ENCODE results near the gene HIGD1A. TPM values are rescaled to one million over a fixed set of nuclear protein-coding genes. Genes with fewer than 3 reads are reported as not detected.

HIGD1A gene
- total and polyA plus RNA-seq, 10 of the 15 experiments (the other 5 are each of a cell fraction or from before 2014, with no cell fraction given), result 73.9 to 487 (median 175) TPM

GRCh38 chr3:42851228-42851834 is 47.0 kb upstream of the HIGD1A start:
- Histone ChIP-seq H3K27me3 (replicated peaks in 1 of 2; ENCODE audit: control insufficient read depth in 2 of 2, insufficient read depth in 2 of 2, low read length in 1 of 2) (no peaks in the 10 kb centered on the region), H3K4me1 (ENCODE audit: control insufficient read depth, insufficient read depth, low read length) (peaks cover 5% of the 10 kb centered on the region), H3K79me2 (ENCODE audit: control insufficient read depth, insufficient read depth, low read length) (no peaks in the 10 kb centered on the region), H4K20me1 (ENCODE audit: control insufficient read depth, insufficient read depth) (no peaks in the 10 kb centered on the region), H3K27ac (ENCODE audit: control insufficient read depth, insufficient read depth) (no peak overlapping the region), H3K4me3 (no peak overlapping the region), H3K4me2 (ENCODE audit: control insufficient read depth, insufficient read depth) (no peak overlapping the region), H3K9me3 (replicated peaks; ENCODE audit: control insufficient read depth, insufficient read depth, low read length) (no peaks in the 10 kb centered on the region), H2AFZ (ENCODE audit: control insufficient read depth, low read depth, low read length) (no peak overlapping the region), H3K9ac (ENCODE audit: control insufficient read depth, insufficient read depth, low read length) (no peak overlapping the region), H3K36me3 (ENCODE audit: control insufficient read depth in 2 of 2, insufficient read depth in 2 of 2, low read length in 1 of 2) (no peaks in the 10 kb centered on the region)
- CTCF ChIA-PET, result interaction anchor here (0.6 to 5.2 kb wide), 3 partner anchors 12 to 90 kb away, joined by 3 to 24 read pairs (median 4); no protein-coding TSS in a partner anchor
- WGBS (ENCODE audit: insufficient coverage, insufficient replicate concordance, low lambda C conversion rate, missing lambda C conversion rate), result 64% methylated on average over 6 of the region's 6 CpGs
- no peak for TF ChIP-seq NFIC (IDR thresholded peaks at IDR 0.05; ENCODE audit: low read depth, low read length)
- TF ChIP-seq CREM (IDR thresholded peaks at IDR 0.05; ENCODE audit: low read depth), result no peak
- no peak for TF ChIP-seq IKZF2 (IDR thresholded peaks at IDR 0.05)
- no peak for TF ChIP-seq ZZZ3 (IDR thresholded peaks at IDR 0.05; ENCODE audit: control insufficient read depth, insufficient read length, low read depth)
- no peak for TF ChIP-seq RB1 (IDR thresholded peaks at IDR 0.05; ENCODE audit: borderline replicate concordance)
- TF ChIP-seq, protein P1, sequence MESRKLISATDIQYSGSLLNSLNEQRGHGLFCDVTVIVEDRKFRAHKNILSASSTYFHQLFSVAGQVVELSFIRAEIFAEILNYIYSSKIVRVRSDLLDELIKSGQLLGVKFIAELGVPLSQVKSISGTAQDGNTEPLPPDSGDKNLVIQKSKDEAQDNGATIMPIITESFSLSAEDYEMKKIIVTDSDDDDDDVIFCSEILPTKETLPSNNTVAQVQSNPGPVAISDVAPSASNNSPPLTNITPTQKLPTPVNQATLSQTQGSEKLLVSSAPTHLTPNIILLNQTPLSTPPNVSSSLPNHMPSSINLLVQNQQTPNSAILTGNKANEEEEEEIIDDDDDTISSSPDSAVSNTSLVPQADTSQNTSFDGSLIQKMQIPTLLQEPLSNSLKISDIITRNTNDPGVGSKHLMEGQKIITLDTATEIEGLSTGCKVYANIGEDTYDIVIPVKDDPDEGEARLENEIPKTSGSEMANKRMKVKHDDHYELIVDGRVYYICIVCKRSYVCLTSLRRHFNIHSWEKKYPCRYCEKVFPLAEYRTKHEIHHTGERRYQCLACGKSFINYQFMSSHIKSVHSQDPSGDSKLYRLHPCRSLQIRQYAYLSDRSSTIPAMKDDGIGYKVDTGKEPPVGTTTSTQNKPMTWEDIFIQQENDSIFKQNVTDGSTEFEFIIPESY (IDR thresholded peaks at IDR 0.05), result no peak
- TF ChIP-seq NBN (IDR thresholded peaks at IDR 0.05), result no peak
- no peak for TF ChIP-seq HDAC2 (IDR thresholded peaks at IDR 0.05)
- TF ChIP-seq, protein P2, sequence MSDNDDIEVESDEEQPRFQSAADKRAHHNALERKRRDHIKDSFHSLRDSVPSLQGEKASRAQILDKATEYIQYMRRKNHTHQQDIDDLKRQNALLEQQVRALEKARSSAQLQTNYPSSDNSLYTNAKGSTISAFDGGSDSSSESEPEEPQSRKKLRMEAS (IDR thresholded peaks at IDR 0.05; ENCODE audit: low read depth, low read length), result no peak
- no peak for TF ChIP-seq SMARCA5 (IDR thresholded peaks at IDR 0.05)
- TF ChIP-seq SP1 (IDR thresholded peaks at IDR 0.05; ENCODE audit: low read depth, low read length), result no peak
- TF ChIP-seq ATF3 (IDR thresholded peaks at IDR 0.05; ENCODE audit: borderline replicate concordance, extremely low read depth, low read depth, low read length), result no peak
- TF ChIP-seq, protein P3, sequence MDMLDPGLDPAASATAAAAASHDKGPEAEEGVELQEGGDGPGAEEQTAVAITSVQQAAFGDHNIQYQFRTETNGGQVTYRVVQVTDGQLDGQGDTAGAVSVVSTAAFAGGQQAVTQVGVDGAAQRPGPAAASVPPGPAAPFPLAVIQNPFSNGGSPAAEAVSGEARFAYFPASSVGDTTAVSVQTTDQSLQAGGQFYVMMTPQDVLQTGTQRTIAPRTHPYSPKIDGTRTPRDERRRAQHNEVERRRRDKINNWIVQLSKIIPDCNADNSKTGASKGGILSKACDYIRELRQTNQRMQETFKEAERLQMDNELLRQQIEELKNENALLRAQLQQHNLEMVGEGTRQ (IDR thresholded peaks at IDR 0.05; ENCODE audit: borderline replicate concordance, low read depth, low read length), result no peak
- no peak for TF ChIP-seq MTA2 (IDR thresholded peaks at IDR 0.05; ENCODE audit: low read depth)
- no peak for TF ChIP-seq ASH2L (IDR thresholded peaks at IDR 0.05; ENCODE audit: borderline replicate concordance, low read depth)
- FAIRE-seq, result no peak
- RAD21 ChIA-PET (ENCODE audit: unreplicated experiment), result interaction anchor here (1.4 kb wide), 1 partner anchor 20 kb away, joined by 3 read pairs; no protein-coding TSS in a partner anchor
- POLR2A ChIA-PET, result no interaction called here
- in situ Hi-C loops (cut with MboI), result no loop called here
- SMC1A ChIA-PET (ENCODE audit: uncharacterized antibody, unreplicated experiment), result interaction anchor here (0.7 kb wide), 1 partner anchor 20 kb away, joined by 3 read pairs; no protein-coding TSS in a partner anchor
- DNase-seq (ENCODE audit: low read depth, low spot score), result no peak
- intact Hi-C loops (cut with micrococcal nuclease; ENCODE audit: unreplicated experiment), result no loop called here
- no peak for ATAC-seq
- BruUV-seq (replicated peaks), result no TSS peak

Data from GM12878 (cell line).